G401.6 (cell line): ENCODE results near the gene NUBP1.
"Not testable (repeated sequence)": the region's sequence is repeated elsewhere in the genome, so short reads cannot be mapped to it uniquely, and the experiment has no call there.

ENCODE experiments used
- FAIRE-seq: peaks from 2 replicates; lab custom pipeline; 2012; peaks lifted over from hg19 to GRCh38; lab: Jason Lieb, UNC

NUBP1 gene

GRCh38 chr16:10743610-10744369 is at the start of gene NUBP1:
Gene NUBP1 (plus strand): TSS chr16:10743842. CDS start chr16:10743864, 22 bp downstream.
- peak; percentile 70 for FAIRE-seq

- no peak for FAIRE-seq
Observed at GRCh38 chr16:10693889-10694288, 49.8 kb upstream of the NUBP1 start.

GRCh38 chr16:10694306-10694705 is 49.3 kb upstream of the NUBP1 start:
- FAIRE-seq, result no peak

DNA sequence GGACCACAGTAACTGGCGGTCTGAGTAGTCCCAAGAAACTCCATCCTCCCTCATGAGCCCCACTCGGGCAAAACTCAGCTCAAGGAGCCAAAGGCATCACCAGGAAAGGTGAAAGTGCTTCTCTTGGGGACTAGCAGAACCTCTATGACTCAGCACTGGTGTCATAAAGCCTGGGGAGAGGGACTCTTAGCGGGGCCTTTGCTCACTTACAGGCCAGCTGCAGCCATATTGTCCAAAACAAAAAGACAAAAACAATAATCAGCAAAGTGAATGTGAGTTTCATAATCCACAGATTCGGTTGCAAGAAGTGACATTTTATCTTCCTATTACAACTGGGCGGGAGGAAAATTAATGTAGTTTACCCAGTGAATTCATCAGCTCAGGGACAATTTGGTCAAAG is 48.8 kb upstream of the NUBP1 start, which contains the start of gene TEKT5:
Gene TEKT5, minus strand, starts transcription at position 101 of the 400 bp plus-strand sequence. Its CDS starts 57 bp downstream, at position 44.
- FAIRE-seq, result no peak

GRCh38 chr16:10699756-10700155 is 43.9 kb upstream of the NUBP1 start:
- FAIRE-seq, result no peak

- FAIRE-seq, result no peak
Observed at GRCh38 chr16:10708969-10709368, 34.7 kb upstream of the NUBP1 start.

- no peak for FAIRE-seq
Observed at GRCh38 chr16:10728003-10728887, 15.4 kb upstream of the NUBP1 start.

- no peak for FAIRE-seq
Observed at GRCh38 chr16:10729104-10730048, 14.3 kb upstream of the NUBP1 start.

GRCh38 chr16:10731790-10732189 is 11.9 kb upstream of the NUBP1 start:
- no peak for FAIRE-seq

- peak; percentile 59 for FAIRE-seq
Observed at GRCh38 chr16:10737068-10737625, 6.5 kb upstream of the NUBP1 start.

GRCh38 chr16:10738231-10739077 is 5.2 kb upstream of the NUBP1 start:
- FAIRE-seq, result no peak

DNA sequence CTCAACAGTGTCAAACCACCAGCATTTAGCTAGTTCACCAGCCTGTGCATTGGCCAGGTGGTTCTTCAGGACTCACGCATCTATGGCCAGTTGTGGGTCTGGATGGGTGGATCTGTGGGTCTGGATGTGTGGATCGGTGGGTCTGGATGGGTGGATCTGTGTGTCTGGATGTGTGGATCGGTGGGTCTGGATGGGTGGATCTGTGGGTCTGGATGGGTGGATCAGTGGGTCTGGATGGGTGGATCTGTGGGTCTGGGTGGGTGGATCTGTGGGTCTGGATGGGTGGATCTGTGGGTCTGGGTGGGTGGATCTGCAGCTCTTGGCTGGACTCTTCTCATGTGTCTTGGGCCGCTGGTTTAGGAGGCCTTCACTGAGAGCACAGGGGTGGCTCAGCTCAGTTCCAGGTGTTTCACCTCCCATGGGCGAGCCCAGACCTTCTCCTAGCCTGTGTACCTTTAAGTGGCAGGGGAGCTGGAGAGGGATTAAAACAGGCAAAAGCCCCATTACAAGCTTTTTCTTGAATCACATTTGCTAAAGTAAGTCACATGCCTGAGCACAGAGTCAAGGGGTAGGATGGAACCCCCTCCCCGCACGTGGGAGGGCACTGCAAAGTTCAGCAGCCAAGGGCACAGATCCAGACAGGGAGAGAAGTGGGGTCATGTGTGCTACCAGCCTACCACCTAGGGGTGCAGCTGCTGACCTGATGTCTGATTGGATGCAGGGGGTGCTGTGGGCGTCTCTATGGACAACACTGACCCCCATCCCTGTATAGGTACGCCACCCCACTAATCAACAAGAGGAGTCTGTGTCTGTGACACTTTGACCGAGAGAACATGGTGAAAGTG is 3.4 kb upstream of the NUBP1 start:
- FAIRE-seq, result no peak

DNA sequence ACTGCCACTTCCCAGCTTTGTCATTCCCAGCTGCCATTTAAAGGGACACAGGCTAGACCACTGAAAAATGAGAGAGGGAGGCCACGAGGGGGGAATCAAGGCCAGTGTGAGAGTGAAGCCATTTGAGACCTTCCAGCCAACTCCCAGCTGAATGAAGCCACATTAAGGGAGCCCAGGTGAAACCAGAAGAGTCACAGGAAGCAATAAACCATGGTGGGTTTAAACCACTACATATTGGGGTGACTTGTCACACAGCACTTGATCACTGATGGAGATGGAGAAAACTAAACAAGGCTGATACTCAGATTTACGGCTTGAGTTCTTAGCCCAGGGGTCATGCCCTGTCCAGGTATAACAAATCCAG is 2.8 kb upstream of the NUBP1 start:
- no peak for FAIRE-seq

- FAIRE-seq, result not testable (repeated sequence)
Observed at GRCh38 chr16:10741249-10741648, 2.4 kb upstream of the NUBP1 start.

- no peak for FAIRE-seq
Observed at GRCh38 chr16:10741844-10742243, 1.8 kb upstream of the NUBP1 start.

- FAIRE-seq, result no peak
Observed at GRCh38 chr16:10743227-10743609, 424 bp upstream of the NUBP1 start.

GRCh38 chr16:10744370-10745030 is 858 bp downstream of the NUBP1 start:
- no peak for FAIRE-seq

GRCh38 chr16:10745841-10746240 is 2.2 kb downstream of the NUBP1 start:
- no peak for FAIRE-seq

- no peak for FAIRE-seq
Observed at GRCh38 chr16:10750793-10751192, 7.2 kb downstream of the NUBP1 start.
